ENCODE results near the gene EXOSC1.
"Not testable (repeated sequence)": the region's sequence is repeated elsewhere in the genome, so short reads cannot be mapped to it uniquely, and the experiment has no call there.

EXOSC1 gene

GRCh38 chr10:97445722-97446639 lies at the start of gene EXOSC1, which contains the start of gene ZDHHC16:
EXOSC1 (minus strand) TSS chr10:97446006; CDS start chr10:97445985, 21 bp downstream.
ZDHHC16 (plus strand) TSS chr10:97446175; CDS start chr10:97451676, 5,501 bp downstream.
- DNase-seq, result peak; percentile 94

- peak; percentile 27 for DNase-seq
Measured at GRCh38 chr10:97494863-97495506, 49.2 kb upstream of the EXOSC1 start.

GRCh38 chr10:97494151-97494550 lies 48.3 kb upstream of the EXOSC1 start:
- DNase-seq, result no peak

DNA sequence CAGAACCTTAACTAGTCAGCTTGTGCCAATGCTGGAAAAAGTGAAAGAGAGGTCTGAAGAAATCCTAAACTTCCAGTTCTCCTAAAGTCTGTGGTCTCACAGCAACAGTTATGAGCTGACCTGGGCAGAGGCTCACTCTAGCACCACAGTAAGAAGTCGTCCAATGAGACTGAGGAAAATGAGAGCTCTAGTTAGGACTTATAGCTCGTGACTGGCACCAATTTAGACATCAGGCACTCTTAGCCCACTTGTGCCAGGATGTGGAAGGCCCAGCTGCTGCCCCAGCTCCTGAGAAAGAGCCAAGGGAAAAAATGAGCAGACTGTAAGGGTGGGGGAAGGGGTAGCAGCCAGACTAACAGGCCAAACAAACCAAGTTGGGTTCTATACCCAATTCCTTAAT lies 44.8 kb upstream of the EXOSC1 start:
- no peak for DNase-seq

DNA sequence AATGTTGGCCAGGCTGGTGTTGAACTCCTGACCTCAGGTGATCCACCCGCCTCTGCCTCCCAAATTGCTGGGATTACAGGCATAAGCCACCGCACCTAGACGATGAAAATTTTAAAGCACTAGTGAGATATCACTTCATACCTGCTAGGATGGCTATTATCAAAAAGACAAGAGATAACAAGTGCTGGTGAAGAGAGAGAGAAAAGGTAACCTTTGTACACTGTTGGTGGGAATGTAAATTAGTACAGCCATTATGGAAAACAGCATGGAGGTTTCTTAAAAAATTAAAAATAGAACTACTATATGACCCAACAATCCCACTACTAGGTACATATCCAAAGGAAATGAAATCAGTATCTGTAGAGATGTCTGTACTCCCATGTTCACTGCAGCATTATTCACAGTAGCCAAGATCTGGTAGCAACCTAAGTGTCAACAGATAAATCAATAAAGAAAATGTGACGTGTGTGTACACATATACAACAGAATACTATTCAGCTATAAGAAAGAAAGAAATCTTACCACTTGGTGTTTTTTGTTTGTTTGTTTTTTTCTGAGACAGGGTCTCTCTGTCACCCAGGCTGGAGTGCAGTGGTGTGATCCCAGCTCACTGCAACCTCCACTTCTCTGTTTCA lies 40.0 kb upstream of the EXOSC1 start:
- no peak for DNase-seq

DNA sequence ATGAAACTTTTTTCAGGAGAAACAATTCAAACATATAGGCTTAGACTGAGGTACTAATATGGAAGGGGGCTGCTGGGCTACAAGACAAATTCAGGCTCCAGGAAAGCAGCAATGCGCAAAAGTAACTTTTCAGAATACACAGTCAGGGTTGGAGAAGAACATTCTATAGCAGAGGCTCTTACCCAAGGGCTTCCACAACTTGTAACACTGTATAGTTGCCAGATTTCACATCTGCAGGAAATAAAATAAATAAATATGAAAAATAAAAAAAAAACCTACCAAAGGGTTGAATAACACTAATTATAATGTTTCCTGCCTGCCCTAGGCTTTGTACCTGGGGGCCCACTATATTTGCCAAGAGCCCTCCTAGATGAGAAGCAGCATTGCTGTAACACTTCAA lies 38.1 kb upstream of the EXOSC1 start:
- DNase-seq, result no peak

DNA sequence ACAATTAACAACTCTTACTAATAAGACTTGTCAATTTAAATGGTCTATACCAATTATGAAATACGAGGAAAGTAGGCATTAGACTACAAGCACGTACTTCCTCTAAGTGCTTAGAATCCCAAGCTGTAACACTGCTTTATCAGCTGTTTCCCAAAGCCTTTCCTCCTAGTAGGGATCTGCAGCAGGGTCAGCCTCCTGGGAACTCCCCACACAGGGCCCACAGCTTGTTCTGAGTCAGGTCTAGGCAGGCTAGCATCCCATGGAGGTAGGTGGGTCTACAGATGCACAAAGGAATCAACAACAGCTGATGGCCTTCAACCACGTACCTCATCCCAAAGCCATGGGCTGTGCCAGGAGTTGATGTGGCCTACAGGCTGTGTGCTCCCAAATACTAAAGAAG lies 37.7 kb upstream of the EXOSC1 start:
- DNase-seq, result no peak

DNA sequence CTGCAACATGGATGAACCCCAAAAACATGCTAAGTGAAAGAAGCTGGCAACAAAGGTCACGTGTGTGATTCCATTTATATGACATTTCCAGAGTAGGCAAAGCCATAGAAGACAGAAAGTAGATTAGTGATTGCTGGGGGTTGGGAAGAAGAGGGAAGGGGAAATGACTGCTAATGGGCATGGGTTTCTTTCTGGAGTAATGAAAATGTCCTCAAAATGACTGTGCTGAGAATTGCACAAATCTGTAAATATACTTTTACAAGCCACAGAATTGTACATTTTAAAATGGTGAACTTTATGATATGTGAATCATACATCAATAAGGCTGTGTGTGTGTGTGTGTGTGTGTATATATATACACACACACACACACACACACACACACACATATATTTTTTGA lies 36.6 kb upstream of the EXOSC1 start:
- no peak for DNase-seq

GRCh38 chr10:97481071-97481470 lies 35.3 kb upstream of the EXOSC1 start:
- DNase-seq, result no peak

DNA sequence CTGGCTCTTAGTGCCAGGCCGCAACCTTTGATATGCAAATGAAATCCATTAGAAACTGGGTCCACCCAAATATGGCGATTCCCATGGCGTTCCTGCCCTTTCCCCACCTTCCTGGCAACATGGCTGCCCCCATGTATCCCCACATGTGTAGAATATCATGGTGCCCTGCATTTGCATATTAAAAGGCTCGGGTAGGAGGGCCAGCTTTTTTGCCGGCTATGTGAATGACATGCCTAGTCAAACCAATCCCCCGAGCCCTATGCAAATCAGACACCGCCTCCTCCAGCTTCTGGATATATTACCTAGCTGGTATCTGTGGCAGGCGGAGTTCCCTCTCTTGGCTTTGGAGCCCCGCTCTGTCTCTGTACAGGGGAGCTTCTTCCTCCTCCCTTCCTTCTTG lies 34.1 kb upstream of the EXOSC1 start:
- DNase-seq, result no peak

DNA sequence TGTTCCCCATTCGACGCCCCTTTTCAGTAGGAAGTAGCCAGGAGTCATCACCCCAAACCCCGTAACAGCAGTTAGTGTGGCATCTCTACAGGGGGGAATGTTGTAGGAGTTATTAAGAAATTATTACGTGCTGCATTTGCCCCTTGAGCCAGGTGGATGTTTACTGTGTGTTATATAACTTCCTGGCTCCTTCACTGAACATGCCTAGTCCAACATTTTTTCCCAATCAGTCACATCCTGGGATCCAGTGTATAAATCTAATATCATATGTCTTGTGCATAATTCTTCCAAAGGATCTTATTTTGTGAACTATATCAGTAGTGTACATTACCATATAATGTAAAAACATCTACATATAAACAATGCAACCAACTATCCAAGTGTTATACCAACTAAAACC lies 33.6 kb upstream of the EXOSC1 start:
- not testable (repeated sequence) for DNase-seq

GRCh38 chr10:97475936-97476594 lies 30.3 kb upstream of the EXOSC1 start:
- no peak for DNase-seq

DNA sequence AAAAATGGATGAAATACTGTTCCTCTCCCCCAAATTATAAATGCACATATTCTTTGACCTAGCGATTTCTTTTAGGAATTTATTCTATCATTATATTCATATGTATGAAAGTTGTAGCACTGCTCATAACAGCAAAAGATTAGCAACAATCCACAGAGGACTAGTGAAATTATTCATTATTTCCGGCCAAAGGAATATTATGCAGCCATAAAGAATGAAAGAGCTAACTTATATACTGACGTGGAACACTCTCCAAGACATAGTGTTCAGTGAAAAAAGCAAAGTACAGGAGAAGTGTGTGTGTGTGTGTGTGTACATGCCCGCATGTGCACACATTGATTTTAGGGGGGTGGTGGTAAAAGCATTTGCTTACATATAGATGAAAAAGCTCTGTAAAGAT lies 29.1 kb upstream of the EXOSC1 start:
- DNase-seq, result no peak

DNA sequence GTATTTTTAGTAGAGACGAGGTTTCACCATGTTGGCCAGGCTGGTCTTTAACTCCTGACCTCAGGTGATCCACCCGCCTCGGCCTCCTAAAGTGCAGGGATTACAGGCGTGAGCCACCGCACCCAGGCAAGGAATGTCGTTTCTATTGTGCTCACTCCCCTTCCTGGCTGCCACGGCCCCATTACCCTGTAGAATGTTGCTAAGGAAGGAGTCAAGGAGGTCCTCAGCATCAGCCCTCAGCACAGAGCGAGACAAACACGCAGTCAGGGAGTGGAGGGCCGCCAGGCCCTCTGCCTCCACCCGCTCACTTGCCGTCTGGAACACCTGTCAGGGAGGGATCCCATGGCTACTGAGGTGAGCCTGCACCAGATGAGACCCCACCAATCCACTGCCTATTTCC lies 23.0 kb upstream of the EXOSC1 start:
- DNase-seq, result not testable (repeated sequence)

- no peak for DNase-seq
Measured at GRCh38 chr10:97468162-97468561, 22.4 kb upstream of the EXOSC1 start.

DNA sequence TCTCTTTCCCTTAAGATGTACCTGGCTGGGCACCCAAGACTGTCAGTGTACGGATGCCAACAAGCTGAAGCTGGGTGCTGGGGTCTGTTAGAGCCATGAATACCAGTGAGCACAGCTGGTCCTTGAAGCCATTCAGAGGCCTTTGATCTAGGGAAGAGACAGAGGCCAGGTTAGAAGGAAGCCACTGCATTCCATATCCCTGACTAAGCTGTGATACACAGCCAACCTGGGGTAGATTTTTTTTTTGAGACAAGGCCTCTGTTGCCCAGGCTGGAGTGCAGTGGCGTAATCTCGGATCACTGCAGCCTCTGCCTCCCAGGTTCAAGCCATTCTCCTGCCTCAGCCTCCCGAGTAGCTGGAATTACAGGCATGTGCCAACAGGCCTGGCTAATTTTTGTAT lies 20.9 kb upstream of the EXOSC1 start:
- no peak for DNase-seq

DNA sequence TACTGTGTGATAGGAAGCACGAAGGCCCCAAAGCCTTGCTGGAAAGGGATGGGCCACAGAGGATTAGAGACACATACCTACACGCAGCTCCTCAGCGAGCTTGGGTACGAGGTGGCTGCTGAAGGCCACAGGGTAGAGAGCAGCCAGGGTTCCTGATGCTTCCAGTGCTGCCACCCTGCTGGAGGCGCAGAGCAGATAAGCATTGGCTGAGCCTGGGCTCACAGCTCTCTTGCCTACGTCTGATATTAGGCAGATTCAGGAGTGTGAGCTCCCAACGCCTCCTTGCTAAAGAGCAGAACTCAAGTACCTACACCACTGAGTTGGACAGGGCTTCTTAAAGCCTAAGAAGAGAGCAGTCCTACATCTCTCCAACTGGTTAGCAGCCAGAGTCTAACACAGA lies 20.2 kb upstream of the EXOSC1 start:
- no peak for DNase-seq

DNA sequence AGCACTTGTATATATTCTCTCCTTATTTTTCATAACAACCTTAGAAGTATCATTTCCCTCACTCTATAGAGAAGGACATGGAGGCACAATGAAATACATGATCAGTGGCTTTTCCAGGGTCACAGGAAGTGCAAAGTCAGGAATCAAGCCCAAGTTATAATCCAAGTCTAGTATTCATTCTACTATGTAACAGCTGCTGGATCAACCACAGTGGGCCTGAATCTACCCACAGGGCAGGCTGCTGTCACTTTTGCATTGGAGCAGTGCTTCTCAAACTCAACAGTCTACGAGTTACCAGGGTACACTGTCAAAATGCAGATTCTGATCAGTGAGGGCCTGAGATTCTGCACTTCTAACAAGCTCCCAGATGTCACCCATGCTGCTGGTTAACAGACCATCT lies 18.4 kb upstream of the EXOSC1 start:
- no peak for DNase-seq

- DNase-seq, result peak; percentile 58
Measured at GRCh38 chr10:97463363-97464132, 17.7 kb upstream of the EXOSC1 start.

GRCh38 chr10:97462309-97462708 lies 16.5 kb upstream of the EXOSC1 start:
- DNase-seq, result no peak

DNA sequence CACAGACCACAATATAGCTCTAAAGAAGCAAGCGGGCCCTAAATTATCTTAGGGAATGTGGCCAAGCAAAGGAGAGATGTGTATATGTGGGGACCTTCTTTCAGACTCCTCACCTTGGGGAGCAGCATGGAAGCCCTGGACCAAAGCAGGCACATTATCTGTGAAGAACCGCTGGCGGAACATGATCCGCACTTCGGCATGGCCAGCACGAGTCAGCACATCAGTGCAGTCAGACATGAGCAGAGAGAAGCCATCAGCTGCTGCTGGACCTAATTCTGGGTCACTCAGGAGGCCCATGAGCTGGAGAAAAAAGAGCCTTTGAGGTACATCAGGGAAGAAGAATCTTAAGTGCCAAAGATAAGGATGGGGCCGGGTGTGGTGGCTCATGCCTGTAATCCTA lies 14.1 kb upstream of the EXOSC1 start:
- DNase-seq, result no peak

DNA sequence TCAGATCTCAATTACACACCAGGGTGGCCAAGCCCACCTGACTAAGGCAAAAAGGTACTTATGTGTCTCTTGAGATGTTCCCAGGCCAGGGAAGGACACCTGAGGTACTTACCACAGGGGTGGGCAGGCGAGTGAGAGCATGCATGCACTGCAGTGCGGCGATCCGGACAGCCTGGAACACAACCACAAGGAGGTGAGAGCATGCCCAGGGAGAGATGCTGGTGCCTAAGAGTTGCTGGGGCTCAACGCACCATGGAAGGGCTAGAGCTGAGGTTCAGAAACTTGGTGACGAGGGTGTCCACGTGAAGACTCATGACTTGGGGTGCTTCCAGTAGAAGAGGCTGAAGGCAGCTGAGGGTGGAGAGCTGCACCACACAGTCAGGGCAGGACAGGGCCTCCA lies 13.3 kb upstream of the EXOSC1 start:
- DNase-seq, result no peak
